C4-2B (cell line): Measurements from ENCODE around the gene C16orf74.

ENCODE experiments used
- H3K27ac ChIP-seq: fragments of 450-650 bp; 2 replicates; pipeline ENCODE4 v1.5.1; 2017
- ZFX ChIP-seq: fragments of 450-650 bp; IDR thresholded peaks from 2 replicates; pipeline ENCODE4 v1.6.1; 2017
- TF ChIP-seq, protein P1 (sequence below): fragments of 450-650 bp; conservative IDR thresholded peaks from 2 replicates; pipeline ENCODE4 v1.5.1; 2017; ENCODE audit warnings: mild to moderate bottlenecking

The C16orf74 gene

DNA sequence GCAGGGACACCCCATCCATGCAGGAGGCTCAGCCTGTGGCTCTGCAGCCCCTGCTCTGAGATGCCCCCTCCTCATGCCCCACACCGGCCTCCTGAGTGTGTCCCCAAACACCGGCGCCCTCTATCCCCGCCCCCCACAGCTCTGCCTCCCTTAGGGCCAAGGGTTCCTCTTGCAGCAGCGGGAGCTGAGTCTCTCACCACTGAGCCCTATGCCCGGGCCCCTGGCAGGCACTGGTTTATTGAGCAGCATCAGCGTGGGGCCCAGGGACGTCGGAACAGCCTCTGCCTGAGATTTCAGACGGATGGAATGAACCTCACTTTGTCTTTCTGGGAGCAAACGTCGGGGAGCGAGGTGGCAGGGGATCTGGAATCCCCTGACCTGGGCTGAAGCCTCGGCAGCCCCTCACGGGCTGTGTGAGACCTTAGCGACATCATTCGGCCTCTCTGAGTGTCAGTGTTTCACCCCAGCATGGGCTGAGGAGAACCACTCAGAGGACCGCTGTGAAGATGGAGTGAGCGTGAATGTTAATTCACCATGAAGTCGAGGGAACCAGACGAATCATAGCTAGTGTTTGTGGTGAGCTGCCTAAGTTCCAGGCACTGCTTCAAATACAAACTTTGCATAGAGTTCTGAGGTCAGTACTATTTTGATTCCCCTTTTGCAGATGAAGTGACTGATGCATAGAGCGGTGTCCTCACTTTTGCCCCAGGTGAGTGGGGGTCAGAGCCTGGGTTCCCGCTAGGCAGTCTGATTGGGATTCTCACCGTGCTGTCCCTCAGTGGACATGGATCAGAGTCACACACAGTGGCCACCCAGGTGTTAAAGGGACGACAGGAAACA, 5.3 kb upstream of the C16orf74 start:
- H3K27ac ChIP-seq: no peak overlapping the region
- TF ChIP-seq, protein P1, sequence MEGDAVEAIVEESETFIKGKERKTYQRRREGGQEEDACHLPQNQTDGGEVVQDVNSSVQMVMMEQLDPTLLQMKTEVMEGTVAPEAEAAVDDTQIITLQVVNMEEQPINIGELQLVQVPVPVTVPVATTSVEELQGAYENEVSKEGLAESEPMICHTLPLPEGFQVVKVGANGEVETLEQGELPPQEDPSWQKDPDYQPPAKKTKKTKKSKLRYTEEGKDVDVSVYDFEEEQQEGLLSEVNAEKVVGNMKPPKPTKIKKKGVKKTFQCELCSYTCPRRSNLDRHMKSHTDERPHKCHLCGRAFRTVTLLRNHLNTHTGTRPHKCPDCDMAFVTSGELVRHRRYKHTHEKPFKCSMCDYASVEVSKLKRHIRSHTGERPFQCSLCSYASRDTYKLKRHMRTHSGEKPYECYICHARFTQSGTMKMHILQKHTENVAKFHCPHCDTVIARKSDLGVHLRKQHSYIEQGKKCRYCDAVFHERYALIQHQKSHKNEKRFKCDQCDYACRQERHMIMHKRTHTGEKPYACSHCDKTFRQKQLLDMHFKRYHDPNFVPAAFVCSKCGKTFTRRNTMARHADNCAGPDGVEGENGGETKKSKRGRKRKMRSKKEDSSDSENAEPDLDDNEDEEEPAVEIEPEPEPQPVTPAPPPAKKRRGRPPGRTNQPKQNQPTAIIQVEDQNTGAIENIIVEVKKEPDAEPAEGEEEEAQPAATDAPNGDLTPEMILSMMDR: no peak
- no peak for TF ChIP-seq ZFX

DNA sequence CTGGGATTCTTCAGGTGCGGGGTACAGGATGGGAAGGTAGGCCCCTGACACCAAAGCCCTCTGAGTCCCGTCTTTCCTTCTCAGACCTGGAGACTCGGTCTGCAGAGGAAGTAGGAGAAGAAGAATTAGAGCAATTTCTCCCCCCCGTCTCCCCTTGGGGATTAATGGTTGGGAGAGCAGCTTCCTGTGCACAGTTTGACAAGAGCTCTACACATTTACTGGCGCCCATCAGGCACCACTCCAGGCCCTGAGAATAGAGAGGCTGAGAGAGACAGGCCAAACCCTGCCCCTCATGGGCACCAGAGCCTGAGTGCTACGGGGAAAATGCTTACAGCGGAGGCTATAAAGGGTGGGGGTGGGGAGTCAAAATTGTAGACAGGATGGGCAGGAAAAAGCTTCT, 3.5 kb upstream of the C16orf74 start:
- H3K27ac ChIP-seq: peak overlapping the region; percentile 66
- TF ChIP-seq, protein P1: no peak
- no peak for TF ChIP-seq ZFX

DNA sequence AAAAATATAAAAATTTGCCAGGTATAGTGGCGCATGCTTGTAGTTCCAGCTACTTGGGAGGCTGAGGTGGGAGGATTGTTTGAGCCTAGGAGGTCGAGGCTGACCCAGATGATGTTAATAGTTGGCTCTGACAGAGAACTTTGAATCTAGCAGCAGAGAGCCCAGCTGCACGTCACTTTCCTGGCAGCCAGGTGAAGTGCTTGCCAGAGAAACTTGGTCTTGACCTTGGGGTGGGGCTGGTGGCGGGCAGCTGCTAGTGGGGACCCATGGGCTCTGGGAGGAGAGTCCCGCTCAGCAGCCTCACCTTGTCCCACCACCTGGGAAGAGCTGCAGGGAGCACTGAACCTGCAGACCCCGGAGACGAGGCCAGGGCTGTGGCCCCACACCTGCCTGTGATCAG, 3.1 kb upstream of the C16orf74 start:
- TF ChIP-seq, protein P1: no peak
- TF ChIP-seq ZFX: no peak
- peak overlapping the region; percentile 66 for H3K27ac ChIP-seq

DNA sequence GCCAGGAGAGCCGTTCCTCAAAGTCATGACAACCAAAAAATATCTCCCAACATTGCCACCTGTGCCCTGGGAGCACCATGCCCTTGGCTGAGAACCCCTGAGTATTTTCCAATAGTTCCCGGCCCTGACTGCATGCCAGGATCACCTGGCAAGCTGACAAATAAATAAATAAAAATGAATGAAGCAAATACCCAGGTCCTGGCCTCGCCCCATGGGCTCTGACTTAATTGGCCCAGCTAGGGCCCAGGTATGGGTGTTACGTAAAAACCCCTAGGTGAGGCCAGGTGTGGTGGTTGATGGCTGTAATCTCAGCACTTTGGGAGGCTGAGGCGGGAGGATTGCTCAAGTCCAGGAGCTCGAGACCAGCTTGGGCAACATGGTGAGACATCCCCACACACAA, 2.7 kb upstream of the C16orf74 start:
- peak overlapping the region; percentile 66 for H3K27ac ChIP-seq
- TF ChIP-seq ZFX: no peak

DNA sequence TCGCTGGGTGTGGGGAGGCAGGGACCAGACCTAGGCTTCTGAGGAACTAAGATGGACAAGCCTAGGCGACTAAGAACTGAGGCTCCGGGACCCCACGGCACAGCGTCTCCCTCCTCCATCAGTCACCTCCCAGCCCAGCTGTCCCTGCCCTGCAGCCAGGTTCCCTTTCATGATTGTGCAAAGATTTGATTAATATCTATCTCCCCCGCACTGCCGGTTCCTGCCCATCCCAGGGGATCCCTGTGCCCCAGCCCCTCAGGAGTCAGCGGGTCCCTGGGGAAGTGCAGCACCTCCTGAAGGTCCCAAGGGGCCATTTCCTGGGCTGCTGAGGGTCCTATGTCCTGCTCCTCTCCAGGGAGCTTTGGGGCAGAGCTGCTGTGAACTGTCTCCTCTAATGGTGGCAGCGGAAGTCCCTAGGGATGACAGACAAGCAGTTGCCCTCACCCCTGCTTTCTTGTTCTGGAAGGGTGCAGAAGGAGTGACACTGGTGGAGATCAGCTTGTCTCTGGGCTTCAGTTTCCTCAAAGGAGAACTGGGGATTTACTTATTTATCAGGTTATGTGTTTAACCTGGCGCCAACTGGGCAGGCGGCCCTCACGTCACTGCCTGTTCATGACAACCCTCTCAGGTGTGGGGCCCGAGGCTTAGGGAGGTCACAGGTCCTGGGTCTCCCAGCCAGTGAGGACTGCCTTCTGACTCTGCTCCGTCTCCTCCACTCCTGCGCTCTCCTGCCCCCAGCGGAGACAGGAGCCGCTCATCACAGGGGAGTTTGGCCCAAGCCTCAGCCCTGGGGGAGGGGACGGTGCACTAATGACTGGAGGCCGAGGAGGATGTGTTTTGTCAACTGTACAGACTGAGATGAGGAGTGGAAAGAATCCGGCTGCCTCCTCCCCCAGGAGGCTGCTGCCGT, 1.9 kb upstream of the C16orf74 start:
- no peak for TF ChIP-seq ZFX
- TF ChIP-seq, protein P1: peak; percentile 78
- peak overlapping the region; percentile 66 for H3K27ac ChIP-seq

DNA sequence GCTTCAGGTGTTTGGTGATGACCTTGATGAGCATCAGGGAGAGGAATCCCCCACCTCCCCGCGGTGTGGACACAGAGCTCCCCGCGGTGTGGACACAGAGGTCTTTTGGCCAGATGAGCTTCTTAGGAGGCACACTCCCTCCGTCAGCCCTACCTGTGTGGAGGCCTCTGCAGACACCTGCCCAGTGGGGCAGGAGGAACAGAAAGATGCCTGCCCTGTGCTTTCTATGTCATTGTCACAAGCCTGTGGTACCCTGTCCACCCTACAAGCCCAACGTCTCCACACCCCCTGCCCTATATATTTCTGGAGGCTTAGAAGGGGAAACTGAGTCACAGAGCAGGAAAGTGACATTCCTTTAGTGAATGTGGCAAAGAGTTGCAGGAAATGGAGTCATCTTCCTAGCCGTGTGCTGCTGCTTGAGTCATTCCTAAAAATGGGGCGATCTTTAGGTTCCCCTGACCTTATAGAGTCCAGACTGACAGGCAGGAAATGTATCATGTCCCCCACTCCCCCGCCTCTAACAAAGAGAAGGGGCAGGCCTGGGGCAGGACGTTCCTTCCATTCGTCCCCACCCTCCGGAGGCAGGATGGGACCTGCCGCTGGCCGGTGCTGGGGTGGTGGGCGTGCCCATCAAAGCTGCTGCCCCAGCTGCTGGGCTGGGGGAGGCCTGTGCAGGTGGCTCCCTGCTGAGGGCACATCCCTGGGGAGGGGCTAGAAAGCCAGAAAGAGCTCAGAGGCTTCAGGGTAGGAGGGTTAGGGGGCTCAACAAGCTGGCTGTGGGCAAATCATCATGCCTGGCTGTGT, 1.0 kb upstream of the C16orf74 start:
- TF ChIP-seq ZFX: no peak
- TF ChIP-seq, protein P1: no peak
- H3K27ac ChIP-seq: peak overlapping the region; percentile 66

DNA sequence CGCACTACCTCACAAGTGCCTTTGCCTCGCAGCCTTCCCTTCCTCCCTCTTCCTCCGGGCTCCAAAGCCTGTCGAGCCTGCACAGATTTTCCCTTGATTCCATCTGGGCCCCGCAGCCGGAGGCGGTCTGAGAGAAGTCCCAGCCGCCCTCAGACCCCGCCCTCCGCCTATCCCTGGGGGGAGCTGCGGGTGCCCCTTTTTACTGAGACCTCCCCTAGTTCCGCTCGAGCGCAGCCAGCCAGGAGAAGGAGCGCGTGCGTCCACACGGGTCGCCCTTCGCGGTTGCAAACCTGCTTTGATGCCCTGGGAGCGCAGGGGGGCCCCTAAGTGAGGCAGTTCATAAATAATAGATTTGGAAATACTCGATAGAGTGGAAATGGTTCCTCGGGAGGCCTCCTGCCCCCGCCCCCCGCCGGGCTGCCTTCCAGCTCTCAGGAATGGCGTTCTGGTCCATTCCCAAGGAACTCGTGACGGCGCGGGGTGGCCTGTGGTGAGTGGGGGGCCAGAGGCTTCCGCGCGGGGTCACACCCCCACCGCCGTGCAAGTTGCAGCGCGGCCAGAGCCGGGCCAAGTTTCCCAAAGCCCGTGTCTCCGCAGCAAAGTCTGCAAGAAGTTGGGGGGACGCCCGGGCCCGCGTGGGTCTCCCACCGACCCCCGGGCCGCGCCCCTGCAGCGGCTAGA, 610 bp downstream of the C16orf74 start:
- TF ChIP-seq, protein P1: no peak
- TF ChIP-seq ZFX: no peak
- H3K27ac ChIP-seq: peak overlapping the region; percentile 62
